PFSK-1 (cell line): ENCODE measurements around the gene MAD1L1.

Experiments
- FOXP2 ChIP-seq: optimal IDR thresholded peaks from 2 replicates; pipeline ENCODE3; 2011; ENCODE audit warnings: borderline replicate concordance, control low read depth, inconsistent platforms; ENCODE audit not compliant: insufficient read depth; ENCODE audit errors: extremely low read length, extremely low read depth
- POLR2AphosphoS5 ChIP-seq: IDR thresholded peaks from 2 replicates; pipeline ENCODE4 v1.6.1; 2012; ENCODE audit warnings: low read depth, mild to moderate bottlenecking, control low read depth, low read length, moderate library complexity
- REST ChIP-seq, 2 experiments: IDR thresholded peaks; 2 replicates each; pipeline versions ENCODE4 v1.6.1 to v1.8.0; 2011 to 2012; ENCODE audit warnings: low read depth in 2 of 2, low read length in 2 of 2, control low read depth in 1 of 2, inconsistent platforms in 1 of 2, mild to moderate bottlenecking in 1 of 2, moderate library complexity in 1 of 2; ENCODE audit not compliant: insufficient read depth in 1 of 2
- SIN3A ChIP-seq: IDR thresholded peaks from 2 replicates; pipeline ENCODE4 v1.6.1; 2012; ENCODE audit warnings: mild to moderate bottlenecking, low read length, moderate library complexity, borderline replicate concordance; ENCODE audit not compliant: insufficient read depth
- TAF1 ChIP-seq: IDR thresholded peaks from 2 replicates; pipeline ENCODE4 v1.6.1; 2012; ENCODE audit warnings: low read length, control low read depth, borderline replicate concordance; ENCODE audit not compliant: insufficient read depth

MAD1L1 gene

GRCh38 chr7:2218444-2218785, 14.3 kb downstream of the MAD1L1 start:
- no peak for TF ChIP-seq REST (IDR thresholded peaks at IDR 0.05; ENCODE audit: insufficient read depth in 1 of 2, low read depth in 2 of 2, low read length in 2 of 2)
- TF ChIP-seq POLR2AphosphoS5, result no peak

GRCh38 chr7:2217716-2218443, 14.9 kb downstream of the MAD1L1 start:
- TF ChIP-seq FOXP2 (no peak), POLR2AphosphoS5 (no peak), SIN3A (no peak), TAF1 (no peak), REST (IDR thresholded peaks at IDR 0.05; ENCODE audit: insufficient read depth in 1 of 2, low read depth in 2 of 2, low read length in 2 of 2) (no peak)

- no peak for TF ChIP-seq FOXP2
- no peak for TF ChIP-seq TAF1
- TF ChIP-seq REST (IDR thresholded peaks at IDR 0.05; ENCODE audit: insufficient read depth in 1 of 2, low read depth in 2 of 2, low read length in 2 of 2), result no peak
- no peak for TF ChIP-seq SIN3A
- TF ChIP-seq POLR2AphosphoS5, result no peak
Observed at GRCh38 chr7:2217206-2217605, 15.5 kb downstream of the MAD1L1 start.

- TF ChIP-seq SIN3A, result no peak
- TF ChIP-seq TAF1, result no peak
- TF ChIP-seq FOXP2, result no peak
- TF ChIP-seq POLR2AphosphoS5, result no peak
Observed at GRCh38 chr7:2215851-2216250, 16.9 kb downstream of the MAD1L1 start.

GRCh38 chr7:2214636-2215035, 18.1 kb downstream of the MAD1L1 start:
- no peak for TF ChIP-seq SIN3A
- TF ChIP-seq TAF1, result no peak
- no peak for TF ChIP-seq POLR2AphosphoS5
- no peak for TF ChIP-seq REST (IDR thresholded peaks at IDR 0.05; ENCODE audit: insufficient read depth in 1 of 2, low read depth in 2 of 2, low read length in 2 of 2)
- no peak for TF ChIP-seq FOXP2
